Measurements from ENCODE around the gene PASK.

The PASK gene

GRCh38 chr2:241082341-241083090 lies 66.8 kb downstream of the PASK start:
- Histone ChIP-seq H3K4me3 (ENCODE audit: low read depth, low read length) (no peak overlapping the region), H3K27me3 (replicated peaks) (no peaks in the 10 kb centered on the region), H3K27ac (no peak overlapping the region), H3K36me3 (replicated peaks) (peaks cover 3% of the 10 kb centered on the region)
- in situ Hi-C loops (cut with HindIII; ENCODE audit: low pct_ligation_motif_present, low sequenced_read_pairs): loop anchor here (25.0 kb wide), 1 partner anchor 245 kb away; no protein-coding TSS in a partner anchor
- no peak for TF ChIP-seq CTCF (IDR thresholded peaks at IDR 0.05; ENCODE audit: low read depth, low read length, missing control alignments)
- no peak for DNase-seq

- no peaks in the 10 kb centered on the region for H3K27me3 ChIP-seq (replicated peaks)
- H3K4me3 ChIP-seq (ENCODE audit: low read depth, low read length): no peak overlapping the region
- in situ Hi-C loops (cut with HindIII; ENCODE audit: low pct_ligation_motif_present, low sequenced_read_pairs): loop anchor here (25.0 kb wide), 1 partner anchor 244 kb away; no protein-coding TSS in a partner anchor
- no peaks in the 10 kb centered on the region for H3K36me3 ChIP-seq (replicated peaks)
- no peak for DNase-seq
- no peak overlapping the region for H3K27ac ChIP-seq
- no peak for TF ChIP-seq CTCF (IDR thresholded peaks at IDR 0.05; ENCODE audit: low read depth, low read length, missing control alignments)
Measured at GRCh38 chr2:241081643-241082340, 67.5 kb downstream of the PASK start.

- in situ Hi-C loops (cut with HindIII; ENCODE audit: low pct_ligation_motif_present, low sequenced_read_pairs): loop anchor here (25.0 kb wide), 1 partner anchor 244 kb away; no protein-coding TSS in a partner anchor
- no peak for DNase-seq
- H3K27me3 ChIP-seq (replicated peaks): no peaks in the 10 kb centered on the region
- H3K36me3 ChIP-seq (replicated peaks): no peaks in the 10 kb centered on the region
- H3K4me3 ChIP-seq (ENCODE audit: low read depth, low read length): no peak overlapping the region
- TF ChIP-seq CTCF (IDR thresholded peaks at IDR 0.05; ENCODE audit: low read depth, low read length, missing control alignments): no peak
- no peak overlapping the region for H3K27ac ChIP-seq
Measured at GRCh38 chr2:241081190-241081642, 68.1 kb downstream of the PASK start.

- Histone ChIP-seq H3K4me3 (ENCODE audit: low read depth, low read length) (no peak overlapping the region), H3K36me3 (replicated peaks) (no peaks in the 10 kb centered on the region), H3K27me3 (replicated peaks) (no peaks in the 10 kb centered on the region), H3K27ac (no peak overlapping the region)
- in situ Hi-C loops (cut with HindIII; ENCODE audit: low pct_ligation_motif_present, low sequenced_read_pairs): loop anchor here (25.0 kb wide), 1 partner anchor 243 kb away; no protein-coding TSS in a partner anchor
- TF ChIP-seq CTCF (IDR thresholded peaks at IDR 0.05; ENCODE audit: low read depth, low read length, missing control alignments): no peak
- DNase-seq: no peak
Measured at GRCh38 chr2:241080405-241081189, 68.7 kb downstream of the PASK start.

- in situ Hi-C loops (cut with HindIII; ENCODE audit: low pct_ligation_motif_present, low sequenced_read_pairs): loop anchor here (25.0 kb wide), 1 partner anchor 238 kb away; no protein-coding TSS in a partner anchor
- Histone ChIP-seq H3K27me3 (replicated peaks) (no peaks in the 10 kb centered on the region), H3K27ac (no peak overlapping the region), H3K36me3 (replicated peaks) (no peaks in the 10 kb centered on the region), H3K4me3 (ENCODE audit: low read depth, low read length) (no peak overlapping the region)
- no peak for TF ChIP-seq CTCF (IDR thresholded peaks at IDR 0.05; ENCODE audit: low read depth, low read length, missing control alignments)
- DNase-seq: no peak
Measured at GRCh38 chr2:241074901-241075540, 74.3 kb downstream of the PASK start.
